NAMALWA (cell line): Measurements from ENCODE around the gene LIPC.

Source experiments
- DNase-seq: peaks from one replicate; pipeline ENCODE4 v3.0.0-alpha.2; 2015; ENCODE audit warnings: low spot score

The LIPC gene

GRCh38 chr15:58406811-58407210 lies 25.0 kb upstream of the LIPC start:
- no peak for DNase-seq

DNA sequence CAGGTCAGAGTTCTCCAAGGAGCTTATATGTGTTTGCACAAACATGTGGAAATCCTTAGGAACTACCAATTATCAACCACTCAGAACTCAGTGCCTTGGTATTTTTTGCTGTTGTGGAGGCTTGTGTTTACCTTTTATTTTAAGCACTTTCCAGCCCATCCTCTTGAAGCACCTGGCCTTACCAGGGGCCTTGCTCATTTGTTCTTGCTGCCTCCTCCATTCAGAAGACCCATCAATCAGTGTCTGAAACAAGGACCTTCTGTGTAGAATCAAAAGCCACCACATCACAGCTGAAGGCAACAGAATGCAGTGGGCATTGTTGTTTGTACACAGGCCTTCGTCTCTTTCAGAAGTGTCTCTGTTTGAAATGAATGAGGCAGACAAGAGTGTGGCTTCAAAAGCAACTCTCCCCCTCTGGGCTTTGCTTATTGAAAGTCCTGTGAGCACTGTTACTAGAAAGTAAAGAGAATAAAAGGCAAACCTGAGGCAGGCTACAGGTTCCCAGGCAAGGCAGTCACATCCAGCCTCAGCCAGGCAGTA lies 24.5 kb upstream of the LIPC start:
- DNase-seq, result no peak

GRCh38 chr15:58407778-58408177 lies 24.0 kb upstream of the LIPC start:
- DNase-seq, result no peak

DNA sequence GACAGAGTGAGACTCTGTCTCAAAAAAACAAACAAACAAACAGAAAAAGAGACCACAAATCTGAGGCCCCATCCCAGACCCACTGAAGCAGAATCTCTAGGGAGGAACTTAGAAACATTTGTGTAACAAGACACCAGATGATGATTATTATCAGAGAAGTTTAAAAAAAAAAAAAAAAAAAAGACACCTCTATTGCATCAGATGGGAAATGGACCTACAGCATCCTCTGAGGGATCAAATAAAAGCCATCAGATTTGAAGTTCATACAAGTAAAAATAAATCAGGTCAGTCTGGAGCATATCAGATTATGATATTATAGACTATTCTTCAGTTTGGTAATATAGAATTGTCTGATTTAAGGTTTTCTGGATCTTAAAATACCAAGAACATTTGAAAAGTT lies 21.9 kb upstream of the LIPC start:
- no peak for DNase-seq

- DNase-seq, result peak; percentile 62
These were observed 21.4 kb upstream of the LIPC start for GRCh38 chr15:58410353-58410752.

DNA sequence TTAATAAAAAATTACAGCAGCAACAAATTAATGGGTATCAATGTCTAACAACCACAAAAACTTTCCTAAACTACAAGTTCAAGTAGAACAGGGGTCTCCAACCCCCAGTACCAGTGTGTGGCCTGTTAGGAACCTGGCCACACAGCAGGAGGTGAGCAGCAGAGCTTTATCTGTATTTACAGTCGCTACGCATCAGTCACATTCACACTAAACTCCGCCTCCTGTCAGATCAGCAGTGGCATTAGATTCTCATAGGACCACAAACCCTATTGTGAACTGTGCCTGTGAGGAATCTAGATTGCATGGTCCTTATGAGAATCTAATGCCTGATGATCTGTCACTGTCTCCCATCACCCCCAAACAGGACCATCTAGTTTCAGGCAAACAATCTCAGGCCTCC lies 18.5 kb upstream of the LIPC start:
- DNase-seq, result no peak

GRCh38 chr15:58415636-58416035 lies 16.2 kb upstream of the LIPC start:
- no peak for DNase-seq

DNA sequence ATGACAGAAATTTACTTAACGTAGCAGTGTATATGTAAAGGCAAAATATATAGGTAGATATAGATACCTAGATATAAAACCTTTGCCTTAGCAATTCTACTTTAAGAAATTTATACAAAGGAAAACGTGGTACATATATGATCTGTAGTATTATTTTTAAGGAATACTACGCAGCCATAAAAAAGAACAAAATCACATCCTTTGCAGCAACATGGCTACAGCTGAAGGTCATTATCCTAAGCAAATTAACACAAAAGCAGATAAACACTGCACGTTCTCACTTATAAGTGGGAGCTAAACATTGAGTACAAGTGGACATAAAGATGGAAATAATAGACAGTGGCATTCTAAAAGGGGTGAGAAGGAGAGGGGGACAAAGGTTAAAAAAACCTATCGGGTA lies 14.8 kb upstream of the LIPC start:
- no peak for DNase-seq

DNA sequence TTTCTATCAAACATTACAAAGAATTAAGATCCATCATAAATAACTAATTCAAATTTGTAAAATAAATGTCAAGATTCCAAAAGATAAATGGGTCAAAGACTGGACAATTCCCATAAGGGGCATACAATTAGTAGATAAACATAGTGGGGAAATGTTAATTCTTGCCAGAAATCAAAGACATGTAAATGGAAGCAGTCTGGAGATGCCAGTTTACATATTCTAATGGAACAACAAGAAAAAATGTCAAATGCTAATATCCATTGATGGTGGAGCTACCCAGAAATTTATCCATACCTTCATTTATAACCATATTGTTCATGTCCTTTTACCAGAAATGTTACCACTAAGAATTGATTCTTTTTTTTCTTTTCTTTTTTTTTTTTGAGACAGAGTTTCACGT lies 13.7 kb upstream of the LIPC start:
- DNase-seq, result no peak

DNA sequence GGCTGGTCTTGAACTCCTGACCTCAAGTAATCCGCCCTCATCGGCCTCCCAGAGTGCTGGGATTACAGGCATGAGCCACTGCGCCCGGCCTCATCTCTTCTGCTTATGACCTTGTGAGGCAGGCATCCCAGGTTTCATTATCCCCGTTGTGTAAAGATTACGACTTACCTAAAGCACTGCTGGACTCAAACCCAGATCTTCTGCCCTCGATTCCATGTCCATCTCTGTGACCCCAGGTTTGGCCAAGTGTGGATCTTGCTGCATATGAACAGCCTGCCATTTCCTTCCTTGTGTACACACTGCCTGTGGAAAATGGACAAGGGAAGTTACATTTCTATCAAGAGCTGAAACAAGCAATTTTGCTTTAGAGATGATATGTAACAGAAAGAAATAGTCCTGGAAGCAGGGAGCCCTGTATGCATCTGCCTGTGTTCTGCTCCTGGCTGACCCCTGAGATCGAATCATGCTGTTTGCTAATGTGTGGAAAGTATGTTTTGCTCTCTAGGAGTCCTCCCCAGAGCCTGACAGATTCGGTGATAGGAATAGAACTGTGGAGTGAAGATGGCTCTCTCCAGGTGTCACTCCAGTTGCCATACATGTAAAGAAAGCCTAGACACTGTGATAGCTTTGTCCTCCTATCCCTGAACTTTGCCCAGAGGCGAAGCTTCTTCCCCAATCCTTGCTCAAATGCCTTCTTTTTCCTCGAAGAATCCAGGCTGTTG lies 11.8 kb upstream of the LIPC start:
- DNase-seq, result no peak

GRCh38 chr15:58420579-58421043 lies 11.2 kb upstream of the LIPC start:
- DNase-seq, result no peak

DNA sequence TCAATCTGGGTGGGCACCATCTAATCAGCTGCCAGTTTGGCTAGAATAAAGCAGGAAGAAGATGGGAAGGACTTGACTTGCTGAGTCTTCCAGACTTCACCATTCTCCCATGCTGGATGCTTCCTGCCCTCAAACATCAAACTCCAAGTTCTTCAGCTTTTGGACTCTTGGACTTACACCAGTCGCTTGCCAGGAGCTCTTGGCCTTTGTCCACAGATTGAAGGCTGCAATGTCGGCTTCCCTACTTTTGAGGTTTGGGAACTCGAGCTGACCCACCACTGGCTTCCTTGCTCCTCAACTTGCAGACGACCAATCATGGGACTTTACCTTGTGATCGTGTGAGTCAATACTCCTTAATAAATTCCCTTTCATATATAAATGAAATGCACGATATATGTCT lies 8.6 kb upstream of the LIPC start:
- no peak for DNase-seq

DNA sequence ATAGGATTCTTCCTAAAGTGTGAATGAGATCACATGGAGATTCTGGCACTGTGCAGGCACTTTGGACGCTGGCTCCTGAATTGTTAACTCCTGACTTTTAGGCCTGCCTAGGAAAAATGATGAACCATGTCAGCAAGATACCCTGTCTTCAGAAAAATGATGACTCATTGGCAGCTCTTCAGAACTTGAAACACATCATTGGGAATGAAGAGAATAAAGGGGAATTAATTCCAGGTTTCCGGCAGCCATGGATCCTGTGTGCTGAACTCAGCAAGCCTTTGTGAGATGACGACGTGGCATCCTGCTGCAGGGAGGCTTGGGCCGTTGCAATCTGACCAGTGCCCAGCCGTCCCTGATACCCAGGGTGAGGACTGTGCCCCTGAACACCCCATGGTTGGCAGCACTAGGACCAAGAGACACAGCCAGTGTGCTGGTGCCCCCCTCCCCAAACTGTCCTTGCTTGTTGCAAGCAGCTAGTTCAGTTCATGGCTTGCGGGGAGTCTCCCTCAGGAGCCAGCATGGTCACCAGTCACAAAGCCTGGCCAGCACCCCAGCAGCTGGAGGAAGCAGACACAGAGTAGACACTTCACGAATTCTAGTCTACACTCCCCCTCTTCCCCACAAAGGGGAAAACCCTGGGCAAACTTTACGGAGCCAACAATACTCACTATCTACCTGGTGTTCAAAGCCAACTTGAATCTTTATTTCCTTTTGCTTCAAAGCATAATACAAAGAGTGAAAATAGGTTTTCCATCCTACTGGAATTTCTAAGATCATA lies 7.8 kb upstream of the LIPC start:
- no peak for DNase-seq

GRCh38 chr15:58424722-58425121 lies 7.1 kb upstream of the LIPC start:
- no peak for DNase-seq

DNA sequence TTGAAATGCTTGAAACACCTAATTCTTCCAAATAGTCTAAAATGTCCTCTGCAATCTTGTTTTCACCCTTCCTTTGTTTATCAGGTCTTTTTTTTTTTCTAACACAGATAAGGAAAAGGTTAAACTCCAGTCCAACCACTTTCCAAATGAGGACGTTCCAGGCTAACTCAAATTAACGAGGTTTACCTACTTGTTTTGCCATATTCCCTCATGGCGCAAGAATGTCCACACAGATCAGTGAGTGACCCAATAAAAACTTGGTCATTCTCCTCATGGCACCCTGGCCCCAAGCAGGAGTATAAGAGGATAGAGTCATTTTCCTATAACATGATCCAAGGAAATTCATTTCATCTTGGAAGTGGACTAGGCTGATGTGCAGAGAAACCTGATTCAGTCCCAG lies 6.6 kb upstream of the LIPC start:
- DNase-seq, result no peak

- DNase-seq, result no peak
These were observed 6.0 kb upstream of the LIPC start for GRCh38 chr15:58425834-58426233.

GRCh38 chr15:58426501-58426900 lies 5.3 kb upstream of the LIPC start:
- no peak for DNase-seq

DNA sequence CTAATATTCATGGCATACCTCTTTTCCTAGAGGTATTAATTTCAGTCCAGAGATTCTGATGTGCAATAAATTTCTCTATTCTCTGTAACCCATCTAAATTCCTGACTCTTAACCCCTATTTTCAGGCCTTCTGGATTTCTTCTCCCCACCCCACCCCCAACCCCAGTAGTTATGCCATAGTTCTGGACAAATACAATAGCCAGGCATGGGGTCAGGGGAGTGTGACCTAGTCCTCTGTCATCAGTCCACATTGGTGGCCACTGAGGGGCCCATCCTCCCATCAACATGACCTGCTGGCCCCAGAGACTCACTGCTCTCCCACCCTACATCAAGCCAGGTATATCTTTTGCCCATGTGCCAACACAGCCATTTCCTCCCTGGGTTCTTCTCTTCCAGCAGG lies 3.8 kb upstream of the LIPC start:
- DNase-seq, result no peak

- DNase-seq, result no peak
These were observed 1.5 kb upstream of the LIPC start for GRCh38 chr15:58430224-58430787.

DNA sequence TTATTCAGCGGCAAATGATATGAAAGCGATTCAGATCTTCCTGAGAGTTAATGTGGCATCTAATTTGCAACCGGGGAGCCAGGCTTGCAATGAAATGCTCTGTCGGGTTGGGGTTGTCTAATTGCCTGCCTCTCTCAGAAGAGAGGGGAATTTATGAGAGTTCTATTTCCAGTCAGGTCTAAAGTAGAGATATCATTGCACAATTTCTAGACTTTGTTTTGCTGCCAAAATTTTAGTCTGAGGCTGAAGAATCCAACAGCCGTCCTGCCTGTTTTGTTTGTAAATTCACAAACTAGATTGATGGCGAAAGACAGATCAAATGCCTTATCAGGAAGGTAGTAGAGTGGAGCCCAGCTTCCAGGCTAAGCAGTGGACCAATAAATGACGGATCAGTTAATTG lies 610 bp downstream of the LIPC start:
- no peak for DNase-seq

DNA sequence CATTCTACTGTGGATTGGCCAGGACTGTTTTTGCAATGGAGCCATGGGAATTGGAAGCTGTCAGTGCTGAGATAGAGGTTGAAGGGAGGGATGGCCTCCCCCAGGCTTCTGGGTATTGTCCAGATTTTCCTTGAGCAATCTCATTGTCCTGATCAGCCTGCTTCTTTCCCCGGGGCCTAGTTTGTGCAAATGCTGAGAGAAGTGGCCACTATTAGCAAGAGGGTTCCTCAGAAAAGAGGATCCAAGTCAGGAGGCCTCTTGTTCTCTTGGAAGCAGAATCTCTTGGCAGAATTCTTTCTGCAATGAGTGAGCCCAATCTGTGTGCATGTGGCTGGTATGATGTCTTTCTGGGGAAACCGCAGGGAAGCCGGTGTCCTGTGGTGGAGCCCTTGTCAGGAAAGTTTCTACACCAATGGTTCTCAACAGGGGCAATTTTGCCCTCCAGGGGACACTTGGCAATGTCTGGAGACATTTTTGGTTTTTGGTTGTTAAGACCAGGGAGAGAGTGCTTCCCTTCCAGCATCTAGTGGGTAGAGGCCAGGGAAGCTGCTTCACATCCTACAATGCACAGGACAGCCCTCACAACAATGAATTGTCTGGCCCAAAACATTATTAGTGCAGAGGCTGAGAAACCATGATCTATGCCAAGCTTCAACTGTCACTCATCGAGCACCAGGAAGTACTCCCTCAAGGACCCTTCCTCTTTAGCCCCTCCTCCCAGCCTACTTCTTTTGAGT lies 2.0 kb downstream of the LIPC start:
- no peak for DNase-seq

DNA sequence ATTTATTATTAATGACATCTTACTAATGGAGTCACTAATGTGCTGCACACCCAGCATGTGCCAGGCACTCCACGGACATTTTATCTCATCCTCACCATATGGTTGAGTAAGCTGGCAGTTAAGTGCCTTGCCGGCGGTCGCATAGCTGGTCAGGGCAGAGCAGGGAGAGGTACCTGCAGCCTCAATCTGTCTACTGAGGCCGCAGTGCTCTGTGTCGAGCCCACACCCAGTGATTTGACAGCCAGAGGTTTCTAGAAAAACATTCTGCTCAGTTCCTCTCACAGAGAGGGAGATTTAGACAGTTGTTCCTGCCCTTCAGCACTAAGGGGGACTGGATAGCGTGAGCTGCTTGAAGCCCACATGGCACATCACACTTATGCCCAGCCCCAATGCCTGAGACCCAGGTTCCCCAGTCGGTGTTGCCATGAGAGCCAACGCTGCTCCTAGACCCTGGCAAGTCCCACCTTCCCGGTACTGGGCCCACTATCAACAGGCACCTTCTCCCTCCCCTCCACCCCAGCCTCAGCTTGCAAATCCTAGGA lies 2.6 kb downstream of the LIPC start:
- no peak for DNase-seq
